Stimulated activated CD4-positive, alpha-beta T cell treated with anti-CD3 and anti-CD28 coated beads, TNF-alpha, amount 100 ng/mL, for 1 hour (primary cell): Measurements from ENCODE around the gene AUTS2.

Experiments
- DNase-seq, 3 donors: peaks; one replicate each; pipeline ENCODE4 v3.0.0-alpha.2; 2020; ENCODE audit warnings: low read depth in 3 of 3, low spot score in 1 of 3

The AUTS2 gene

DNA sequence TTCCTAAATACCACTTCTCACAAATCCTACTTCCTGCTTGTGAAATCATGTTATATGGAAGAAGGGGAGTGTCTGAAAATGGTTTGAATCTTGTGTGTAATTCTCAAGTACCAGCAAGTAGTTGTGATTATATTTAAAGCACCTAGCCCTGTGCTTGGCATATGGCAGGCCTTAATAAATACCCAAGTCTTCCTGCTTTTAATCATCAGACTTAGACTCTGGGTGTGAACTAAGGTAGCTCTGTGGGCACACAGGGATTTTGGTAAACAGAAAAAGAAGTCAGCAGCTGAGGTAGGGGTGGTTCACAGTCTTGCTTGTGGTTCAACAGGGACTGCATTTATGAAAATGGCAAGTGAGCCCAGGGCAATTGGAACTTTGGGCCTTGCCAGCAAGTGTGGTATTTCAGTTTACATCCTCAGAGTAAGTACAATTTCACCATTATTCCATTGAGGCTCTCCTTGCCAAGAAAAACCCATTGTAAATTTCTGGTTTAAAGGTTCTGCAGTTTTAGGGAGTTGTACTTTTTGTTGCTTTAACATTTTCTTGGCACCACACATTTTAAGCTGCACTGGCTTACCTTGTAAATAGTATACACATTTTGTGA, 215.5 kb downstream of the AUTS2 start:
- no peak for DNase-seq

DNA sequence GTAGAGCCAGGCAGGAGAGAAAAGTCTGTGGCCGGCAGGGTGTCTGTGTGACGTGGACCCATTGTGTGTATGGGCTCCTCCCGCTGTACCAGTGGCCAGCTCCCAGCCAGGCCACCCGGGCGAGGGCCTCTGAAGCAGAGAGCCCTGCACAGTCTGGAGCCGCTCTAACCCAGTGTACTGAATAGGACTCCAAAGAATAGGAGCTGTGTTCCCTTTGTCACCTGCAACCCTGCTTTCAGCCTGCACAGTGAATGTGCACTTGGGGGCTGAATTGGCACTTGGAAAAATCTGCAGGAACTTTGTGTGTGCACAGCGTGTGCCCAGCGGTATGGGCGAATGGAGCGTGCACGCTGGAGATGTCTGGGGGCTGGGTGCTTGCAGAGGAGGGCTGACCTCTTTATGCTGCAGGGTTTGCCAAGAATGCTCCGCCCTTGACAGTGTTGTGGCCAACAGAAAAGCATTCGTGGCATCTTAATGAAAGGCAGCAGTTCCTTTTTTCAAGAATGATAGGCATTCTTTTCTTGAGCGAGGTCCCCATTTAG, 216.2 kb downstream of the AUTS2 start:
- DNase-seq: no peak

DNA sequence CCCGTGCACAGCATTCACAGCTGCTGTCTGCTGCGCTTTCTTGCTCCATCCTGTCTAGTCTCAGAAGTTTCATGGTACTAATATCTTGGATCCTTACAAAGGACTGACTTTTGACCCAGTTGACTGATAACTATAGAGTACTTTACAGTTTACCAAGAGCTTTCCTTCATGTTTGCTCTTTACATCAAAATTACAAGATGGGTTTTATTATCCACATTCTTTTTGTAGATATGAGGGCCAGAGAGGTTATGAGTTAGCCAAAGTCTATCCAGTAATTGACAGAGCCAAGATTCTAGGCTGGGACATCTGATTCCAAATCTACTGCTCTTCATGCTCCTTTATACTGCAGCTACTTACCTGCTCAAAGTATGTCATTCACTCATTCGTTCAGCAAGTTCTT, 218.2 kb downstream of the AUTS2 start:
- DNase-seq: no peak

DNA sequence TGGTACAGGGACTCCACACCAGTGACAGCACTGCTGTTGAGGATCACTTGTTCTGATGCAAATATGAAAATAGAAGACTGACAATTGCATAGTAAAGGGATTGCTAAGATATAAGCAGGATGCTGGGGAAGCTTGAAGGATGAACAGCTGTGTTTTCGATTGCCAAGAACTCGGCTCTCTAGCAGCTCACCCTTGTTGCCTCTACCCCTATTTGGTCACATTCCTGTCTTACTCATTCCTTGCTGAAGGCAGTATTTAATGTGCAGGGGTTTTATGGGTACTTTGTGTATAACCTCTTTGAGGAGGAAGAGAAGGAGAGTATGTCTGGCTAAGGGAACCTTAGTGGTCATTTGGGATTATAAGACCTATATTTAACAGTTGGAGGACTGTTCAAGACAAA, 218.8 kb downstream of the AUTS2 start:
- DNase-seq: no peak

DNA sequence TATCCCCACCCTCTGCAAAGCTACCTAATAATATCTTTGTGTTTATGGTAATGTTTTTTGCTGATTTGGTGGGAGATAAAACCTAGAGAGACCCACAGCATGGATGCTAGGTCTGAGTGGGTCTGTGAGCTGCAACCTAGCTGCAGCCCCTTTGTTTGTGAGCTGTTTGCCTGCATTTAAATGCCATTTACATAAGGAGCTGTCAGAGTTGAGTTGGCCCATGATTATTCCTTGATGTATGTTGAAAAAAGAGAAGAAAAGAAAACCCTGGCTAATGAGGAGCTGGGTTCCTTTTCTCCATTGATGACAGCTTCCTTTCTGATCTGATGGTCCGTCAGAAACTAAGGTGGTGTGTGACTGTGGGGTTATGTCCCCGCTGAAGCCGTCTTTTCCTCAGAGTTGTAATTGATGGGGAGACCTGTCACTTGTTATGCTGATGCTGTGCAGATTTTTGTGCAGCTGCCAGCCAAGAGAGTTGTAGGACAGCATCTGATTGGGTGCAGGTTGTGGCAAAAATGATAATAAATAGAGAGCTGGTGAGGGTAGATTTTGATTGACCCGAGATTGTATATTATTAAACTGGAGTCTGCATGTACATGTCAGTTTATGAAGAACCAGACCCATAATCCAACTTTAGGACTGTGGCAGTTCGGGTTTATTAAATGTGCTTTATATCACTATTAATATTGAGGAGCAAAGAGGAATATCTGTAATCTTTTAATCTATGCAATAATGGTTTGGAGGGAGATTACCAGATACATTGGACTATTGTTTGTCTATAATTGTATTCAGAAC, 219.8 kb downstream of the AUTS2 start:
- DNase-seq: no peak

DNA sequence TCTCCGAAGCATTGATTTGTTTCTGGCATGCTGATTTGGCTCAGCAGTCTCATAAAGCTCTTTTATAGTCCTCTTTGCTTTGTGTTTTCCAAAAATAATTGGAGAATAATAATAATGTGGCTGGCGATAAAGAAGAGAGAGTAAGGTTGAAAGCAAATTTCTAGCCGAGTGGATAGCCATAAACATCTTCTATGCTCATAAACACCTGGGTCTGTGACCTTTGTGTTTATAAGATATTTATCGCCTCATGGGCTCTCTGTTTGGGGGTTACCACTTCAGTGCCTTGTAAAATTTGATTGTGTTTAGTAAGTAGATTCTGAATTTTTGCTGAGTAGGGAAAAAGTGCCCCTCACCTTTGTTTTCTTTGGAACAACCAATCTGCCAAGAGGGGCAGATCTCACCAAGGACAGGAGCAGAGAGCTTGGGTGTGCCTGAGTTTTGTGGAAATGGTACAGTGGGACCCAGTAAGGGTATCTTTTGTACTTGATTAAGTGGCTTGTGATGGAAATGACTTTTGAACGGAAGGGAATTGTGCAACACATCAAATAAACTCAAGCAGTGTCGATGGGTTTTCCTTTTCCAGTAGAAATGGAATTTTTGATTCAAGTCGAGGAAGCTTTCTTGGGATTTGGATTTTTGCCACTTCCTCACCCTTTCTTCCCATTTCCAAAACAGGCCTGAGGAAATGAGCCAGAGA, 220.5 kb downstream of the AUTS2 start:
- no peak for DNase-seq

DNA sequence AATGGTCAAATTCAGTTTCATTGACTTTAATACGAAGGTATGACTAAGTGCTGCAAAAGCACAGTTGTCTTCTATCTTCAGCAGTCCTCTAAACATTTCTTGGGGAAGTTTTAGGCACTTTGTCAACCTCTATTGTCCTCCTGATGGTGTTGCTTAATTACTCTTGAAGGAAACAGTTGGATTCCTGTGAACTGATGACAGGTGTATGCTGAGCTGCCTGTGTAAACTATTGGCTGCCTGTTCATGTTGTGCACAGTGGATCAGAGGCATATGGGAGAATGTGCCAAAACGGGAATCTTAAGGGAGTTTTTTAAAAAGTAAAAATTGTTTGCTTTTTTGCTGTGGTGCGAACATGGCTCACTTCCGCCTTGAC, 221.0 kb downstream of the AUTS2 start:
- no peak for DNase-seq

DNA sequence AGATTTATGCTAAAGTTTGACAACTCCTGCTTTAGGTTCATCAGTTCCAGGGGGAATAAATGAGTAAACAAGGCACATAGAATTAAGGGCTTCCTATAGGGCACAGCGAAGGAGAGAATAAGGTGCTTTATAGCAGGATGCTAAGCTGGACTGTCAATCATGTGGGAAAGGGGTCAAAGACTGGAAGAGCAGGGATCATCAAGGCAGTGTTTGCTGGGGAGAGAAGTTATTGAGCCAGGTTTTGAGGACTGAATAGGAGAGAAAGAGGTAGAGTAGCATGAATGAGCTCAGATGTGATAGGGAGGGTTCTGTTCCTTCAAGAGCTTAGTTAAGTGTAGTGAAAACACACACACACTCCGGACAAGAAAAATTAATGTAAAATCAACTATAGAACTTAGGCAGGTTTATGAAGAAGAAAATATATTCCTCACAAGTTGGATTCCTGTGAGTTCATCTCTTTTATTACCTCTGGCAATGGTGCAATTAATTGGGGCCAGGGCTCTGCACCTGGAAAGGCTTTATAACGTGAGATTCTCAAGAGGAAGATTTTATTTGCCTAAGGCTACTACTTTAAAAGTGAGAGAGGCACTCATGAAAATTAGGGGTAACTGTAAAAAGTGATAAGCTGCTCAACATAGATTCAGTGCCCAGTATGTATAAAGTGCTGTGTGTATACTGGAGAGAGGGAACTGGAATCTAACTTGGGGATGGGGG, 222.4 kb downstream of the AUTS2 start:
- no peak for DNase-seq

DNA sequence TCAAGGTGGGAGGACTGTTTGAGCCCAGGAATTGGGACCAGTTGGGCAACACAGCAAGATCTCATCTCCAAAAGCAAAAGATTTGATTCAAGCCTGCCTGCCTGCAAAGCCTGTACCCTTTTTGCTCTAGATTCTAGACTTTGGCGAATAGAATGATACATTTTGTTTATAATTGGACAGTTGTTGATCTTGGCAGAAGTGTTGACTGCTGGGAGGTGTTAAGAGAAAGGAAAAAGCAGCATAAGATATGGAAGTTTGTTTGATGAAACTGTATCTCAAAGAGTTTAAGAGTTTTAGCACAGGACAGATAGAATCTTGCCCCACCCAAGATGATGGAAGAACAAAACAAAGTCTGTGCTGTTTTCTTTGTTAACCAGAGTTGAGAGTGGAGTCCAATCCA, 224.1 kb downstream of the AUTS2 start:
- no peak for DNase-seq

DNA sequence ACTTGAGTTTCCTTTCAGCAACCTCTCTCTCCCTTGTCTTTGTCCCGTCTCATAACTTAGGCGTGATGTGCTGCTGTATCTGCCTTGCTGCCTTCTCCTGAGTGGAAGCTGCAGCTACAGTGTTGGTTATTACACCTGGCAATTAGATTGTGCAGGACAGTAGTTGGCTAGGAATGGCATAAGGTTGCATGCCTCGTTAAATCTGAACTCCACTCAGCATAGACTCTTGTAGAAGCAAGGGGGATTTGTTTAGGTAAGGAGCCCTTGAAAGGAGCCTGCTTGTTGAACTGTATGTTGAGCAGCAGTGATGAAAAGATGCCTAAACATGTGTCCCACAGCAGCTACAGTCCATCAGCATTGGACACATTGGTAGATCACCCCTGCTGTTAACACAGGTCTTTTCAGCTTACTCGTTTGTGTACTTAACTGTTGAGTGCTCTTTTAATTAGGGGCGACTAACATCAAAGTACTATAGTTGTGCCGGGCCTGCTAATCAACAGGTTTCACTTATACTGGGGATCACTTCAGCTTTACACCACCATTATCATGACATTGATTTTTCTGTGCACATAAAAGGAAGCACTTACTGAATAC, 225.0 kb downstream of the AUTS2 start:
- DNase-seq: no peak

DNA sequence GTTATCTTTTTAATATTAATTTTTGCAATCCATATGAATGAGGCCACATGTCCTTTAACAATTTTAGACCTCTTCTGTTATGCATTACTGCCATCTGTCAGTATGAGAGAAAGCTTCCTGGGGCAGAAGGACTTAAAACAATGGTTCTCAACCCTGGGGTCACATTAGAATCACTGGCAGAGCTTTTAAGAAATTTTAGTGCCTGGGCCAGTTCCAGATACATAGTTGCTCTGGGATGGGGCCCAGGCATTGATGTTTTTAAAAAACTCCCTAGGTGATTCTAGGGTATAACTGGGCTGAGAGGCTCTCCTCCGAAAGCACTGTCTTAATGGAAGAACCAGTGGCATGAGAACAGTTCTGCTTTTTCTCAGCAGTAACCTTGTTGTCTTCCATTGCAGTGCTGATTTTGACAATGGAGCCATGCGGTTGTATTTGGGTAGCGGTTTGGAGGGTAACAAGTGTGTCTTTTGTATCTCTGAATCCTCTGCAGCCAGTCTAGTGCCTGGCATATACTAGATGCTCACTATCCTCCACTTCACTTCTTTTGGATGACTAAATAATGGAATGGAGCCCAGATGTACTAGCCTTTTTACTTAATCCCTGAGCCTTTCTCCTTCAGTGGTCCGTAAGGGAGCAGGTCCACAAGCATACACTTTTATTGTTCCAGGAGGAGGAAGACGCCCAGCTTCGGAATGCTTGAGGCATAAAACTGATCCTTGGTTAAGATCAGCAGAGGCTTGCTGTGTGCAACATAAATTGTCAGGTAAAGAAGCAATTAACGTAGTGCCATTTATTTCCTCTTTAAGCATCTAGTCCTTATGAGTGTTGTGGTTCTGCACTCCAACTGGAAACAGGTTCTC, 227.1 kb downstream of the AUTS2 start:
- DNase-seq: no peak

DNA sequence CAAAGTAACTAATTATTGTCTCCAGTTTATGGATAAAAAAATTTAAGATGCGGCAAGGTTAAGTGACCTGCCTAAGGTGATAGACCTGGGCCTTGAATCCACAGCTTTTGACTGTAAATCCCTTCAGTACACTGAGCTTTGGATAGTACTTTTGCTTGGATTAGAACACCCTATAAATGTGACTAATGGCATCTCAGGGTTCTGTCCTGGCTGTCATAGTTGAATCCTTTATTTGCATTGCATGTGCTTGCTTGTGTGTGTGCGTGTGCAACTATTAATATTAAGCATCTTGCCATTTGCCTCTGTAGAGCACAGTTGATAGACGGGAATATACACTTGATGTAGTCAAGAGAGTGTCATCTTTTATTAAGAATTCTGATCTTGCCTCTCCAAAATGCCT, 228.0 kb downstream of the AUTS2 start:
- no peak for DNase-seq

DNA sequence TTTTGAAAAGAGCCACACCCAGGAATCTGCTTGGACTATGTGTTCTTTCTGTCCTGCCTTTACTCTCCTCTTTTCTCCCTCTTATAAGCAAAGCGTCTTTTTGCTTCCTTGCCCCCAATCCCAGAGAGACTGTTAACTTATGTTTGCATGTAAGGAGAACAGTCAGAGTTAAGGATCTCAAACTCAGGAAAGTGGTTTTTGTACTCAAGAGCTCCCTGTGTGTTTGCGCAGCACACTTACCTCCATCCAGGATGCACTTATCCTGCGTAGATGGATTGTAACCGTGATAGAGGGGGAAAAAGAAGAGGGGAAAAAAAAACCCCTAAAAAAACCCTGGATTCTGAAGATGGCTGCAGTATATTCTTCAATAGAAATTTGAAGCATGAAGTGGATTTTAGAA, 228.9 kb downstream of the AUTS2 start:
- no peak for DNase-seq

DNA sequence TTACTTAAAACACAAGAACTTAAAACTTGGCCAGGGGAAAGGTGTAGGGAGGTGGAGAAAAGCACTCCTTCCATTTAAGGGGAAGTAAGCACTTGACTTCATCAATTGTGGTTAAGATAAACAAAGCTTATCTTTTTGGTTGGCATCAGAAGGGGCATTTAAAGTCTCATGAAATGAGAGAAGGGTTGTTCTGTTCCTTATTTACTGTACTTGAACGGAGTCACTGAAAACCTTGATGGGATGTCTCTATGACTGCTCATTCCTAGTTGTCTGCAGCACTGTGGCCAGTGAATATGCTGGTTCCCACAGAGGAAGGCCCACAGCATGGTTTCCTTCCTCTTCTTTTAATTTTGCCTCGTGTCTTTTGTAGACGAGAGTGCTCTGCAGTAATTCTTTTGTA, 229.3 kb downstream of the AUTS2 start:
- no peak for DNase-seq

DNA sequence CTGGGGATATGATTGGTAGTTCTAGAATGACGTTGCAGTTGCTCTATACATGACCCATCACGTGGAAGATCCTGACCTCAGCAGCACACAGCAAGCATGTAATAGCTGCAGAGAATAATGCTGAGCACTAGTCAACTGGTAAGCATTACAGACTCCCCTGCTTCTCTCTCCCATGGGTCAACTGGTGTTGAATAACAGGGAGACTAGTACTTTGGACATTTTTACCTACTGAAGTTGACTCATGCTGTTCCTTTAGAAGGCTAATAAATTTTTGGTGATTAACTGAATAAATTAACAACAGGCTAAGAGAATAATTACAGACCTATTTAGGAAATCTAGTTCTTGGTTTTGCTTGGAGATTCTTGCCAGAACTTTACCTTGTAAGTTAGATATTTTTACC, 234.1 kb downstream of the AUTS2 start:
- DNase-seq: no peak

DNA sequence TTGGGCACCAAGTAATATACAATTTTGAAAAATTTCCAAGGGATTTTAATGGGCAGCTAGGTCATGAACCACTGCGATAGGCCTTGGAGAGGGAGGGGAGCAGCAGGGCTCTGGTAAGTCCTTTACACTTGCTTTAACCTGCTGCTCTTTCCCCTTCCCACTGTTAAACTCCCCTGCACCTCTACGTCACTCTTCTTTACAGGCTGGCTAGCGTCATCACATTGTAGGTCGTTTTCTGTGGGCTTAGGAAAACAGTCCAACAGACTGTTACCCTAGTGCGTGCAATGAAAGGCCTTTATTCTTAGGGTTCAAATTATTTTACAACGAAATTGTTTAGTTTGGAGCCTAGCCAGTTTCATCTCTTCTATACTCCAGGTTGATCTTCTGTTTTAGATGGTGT, 235.7 kb downstream of the AUTS2 start:
- DNase-seq: no peak

DNA sequence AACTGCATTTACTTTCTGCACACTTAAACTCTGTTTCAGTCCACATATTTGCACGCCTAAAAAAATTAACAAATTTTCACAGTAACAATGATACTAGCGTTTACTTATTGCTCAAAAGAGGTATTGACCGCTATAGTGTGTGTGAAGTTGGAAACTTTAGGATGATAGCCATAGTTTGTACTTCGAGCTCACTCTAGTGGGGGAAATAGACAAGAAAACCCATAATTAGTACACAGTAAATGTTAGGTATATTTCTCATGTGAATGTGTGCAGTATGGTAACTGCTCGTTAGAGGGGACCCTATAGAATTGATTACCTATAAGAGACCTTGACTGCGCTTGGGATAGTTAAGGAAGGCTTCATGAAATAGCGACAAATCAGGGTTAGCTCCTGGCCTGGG, 238.4 kb downstream of the AUTS2 start:
- no peak for DNase-seq

DNA sequence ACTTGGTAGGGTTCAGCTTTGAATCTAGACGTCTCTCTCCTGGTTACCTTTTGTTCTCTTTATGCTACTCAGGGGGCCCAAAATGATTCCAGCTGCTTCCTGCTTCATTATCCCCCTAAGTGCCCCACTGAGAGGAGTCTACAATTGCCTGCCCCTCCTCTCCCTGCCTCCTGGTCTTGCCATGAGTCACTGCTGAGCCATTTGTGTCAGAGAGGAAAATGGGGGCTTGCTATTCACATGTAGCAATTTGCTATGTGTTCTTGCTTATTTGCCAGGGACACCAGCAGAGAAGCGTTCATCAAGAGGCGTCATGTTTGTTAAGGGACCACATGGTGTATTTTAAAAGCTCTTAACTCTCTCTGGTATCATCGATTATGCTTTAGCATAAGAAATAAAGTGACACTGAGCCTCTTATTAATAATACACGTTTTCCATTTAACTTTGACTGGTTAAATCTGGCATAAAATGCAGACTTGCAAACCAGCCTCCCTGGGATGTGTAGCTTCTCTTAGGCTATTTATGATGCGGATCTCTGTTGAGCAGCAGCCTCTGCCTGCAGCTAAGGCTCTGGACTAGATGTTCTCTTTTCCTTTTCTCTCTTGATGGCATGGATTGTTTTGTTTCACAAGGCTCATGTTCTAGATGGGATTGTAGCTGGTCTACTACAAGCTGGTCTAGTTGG, 239.3 kb downstream of the AUTS2 start:
- no peak for DNase-seq

DNA sequence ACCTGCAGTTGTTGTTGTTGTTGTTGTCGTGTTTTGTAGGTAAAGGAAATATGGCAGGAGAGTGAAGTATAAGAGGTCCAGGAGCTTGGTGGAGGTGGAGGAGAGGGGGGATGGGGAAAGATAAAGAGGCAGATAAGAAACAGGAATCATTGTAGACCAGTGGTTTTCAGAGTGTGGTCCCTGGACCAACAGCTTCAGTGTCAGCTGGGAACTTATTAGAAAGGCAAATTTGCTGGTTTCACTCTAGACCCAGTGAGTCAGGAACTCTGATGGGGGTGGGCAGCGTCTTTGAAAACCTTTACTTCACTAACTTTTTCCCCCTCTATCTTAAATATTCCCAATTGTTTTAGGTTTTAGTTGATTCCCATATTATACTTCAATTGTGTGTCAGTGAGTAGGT, 241.5 kb downstream of the AUTS2 start:
- DNase-seq: no peak

DNA sequence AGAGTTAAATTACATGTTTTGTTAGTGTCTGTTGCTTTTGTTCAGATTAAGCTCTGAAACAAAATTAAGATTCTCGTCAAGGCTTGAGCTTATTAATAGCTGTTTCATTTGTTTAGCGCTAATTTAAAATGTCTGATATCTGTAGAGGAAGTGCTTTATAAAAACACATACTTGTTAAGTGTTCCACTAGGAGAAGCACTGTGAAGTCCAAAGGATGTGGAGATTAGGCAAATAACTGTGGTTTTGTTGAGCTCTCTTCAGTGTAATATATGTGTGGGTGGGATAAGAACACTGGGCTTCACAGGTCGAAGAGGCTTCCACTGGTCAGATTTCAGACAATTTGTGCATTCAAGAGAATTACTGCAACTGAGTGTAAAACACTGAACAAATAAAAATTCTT, 242.0 kb downstream of the AUTS2 start:
- no peak for DNase-seq
